GM21717 (cell line): Measurements from ENCODE around the gene LAMP5.

Source experiments
- ATAC-seq: cut with Tn5 transposase; IDR thresholded peaks from one replicate; pipeline ENCODE4 v1.9.1; 2021; ENCODE audit warnings: mild to moderate bottlenecking, moderate library complexity; ENCODE audit not compliant: unreplicated experiment

LAMP5 gene

GRCh38 chr20:9514461-9515213 is at the start of gene LAMP5:
LAMP5 (plus strand) TSS chr20:9514590; CDS start chr20:9514853, 263 bp downstream.
- peak; percentile 43 for ATAC-seq

DNA sequence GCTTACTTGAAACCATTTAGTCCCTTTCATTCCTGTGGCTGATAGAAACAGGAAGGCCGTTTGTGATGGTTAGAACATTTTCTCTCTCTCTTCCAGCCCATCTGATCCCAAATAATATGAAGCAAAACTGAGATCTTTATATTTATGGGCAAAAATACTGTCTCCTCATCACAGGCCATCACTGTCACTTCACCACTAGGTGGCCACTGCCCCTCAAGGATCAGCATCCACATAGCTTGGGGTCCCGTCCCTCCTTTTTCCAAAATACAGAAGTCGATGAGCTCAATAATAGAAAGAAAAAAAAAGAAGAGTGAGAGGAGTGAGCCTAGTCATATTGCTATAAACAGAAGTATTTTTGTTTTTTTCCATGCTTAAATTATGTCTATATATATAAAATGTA is 46.4 kb upstream of the LAMP5 start:
- ATAC-seq = no peak

DNA sequence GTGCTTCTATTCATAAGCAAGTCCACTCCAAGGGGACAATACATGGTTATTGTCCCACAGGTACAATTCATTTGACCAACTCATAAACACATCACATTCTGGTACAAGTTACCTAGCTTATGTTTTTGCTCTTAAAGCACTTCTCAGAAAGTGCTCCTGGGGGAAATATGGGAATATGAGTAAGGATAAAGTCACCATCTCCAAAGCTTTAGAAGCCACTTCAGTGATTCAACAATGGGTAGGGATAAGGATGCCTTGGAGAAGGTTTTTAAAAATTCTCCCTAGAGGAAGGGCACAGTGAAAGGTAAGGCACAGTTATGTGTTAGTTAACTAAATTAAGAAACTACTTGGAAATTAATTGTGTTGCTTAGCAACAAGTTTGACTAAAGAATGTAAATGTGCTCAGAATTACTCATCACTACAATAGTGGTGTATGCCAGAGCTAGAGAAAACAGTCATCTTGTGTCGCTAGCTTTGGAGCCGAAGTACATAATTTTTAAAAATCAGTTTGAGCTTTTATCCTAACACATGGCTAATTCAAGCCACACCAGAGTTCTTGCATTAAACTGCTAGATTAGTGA is 39.5 kb upstream of the LAMP5 start:
- no peak for ATAC-seq

DNA sequence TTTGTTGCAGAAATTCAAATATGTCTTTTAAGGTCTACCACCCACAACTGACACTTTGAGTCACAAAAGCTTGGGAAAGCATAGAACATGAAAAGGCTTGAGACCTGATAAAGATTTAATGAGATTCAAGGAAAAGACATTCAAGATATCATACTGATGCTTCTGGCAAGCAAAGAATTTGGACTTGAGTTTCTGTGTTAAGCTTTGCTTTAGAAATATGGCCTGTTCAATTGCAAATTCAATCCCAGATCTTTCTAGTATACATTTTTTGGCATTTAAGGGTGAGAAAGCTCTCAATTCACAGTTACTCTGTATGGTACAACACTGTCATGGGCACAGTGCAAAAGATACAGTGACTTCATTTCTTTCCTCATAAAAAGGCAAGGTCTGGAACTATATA is 38.9 kb upstream of the LAMP5 start:
- ATAC-seq = no peak

DNA sequence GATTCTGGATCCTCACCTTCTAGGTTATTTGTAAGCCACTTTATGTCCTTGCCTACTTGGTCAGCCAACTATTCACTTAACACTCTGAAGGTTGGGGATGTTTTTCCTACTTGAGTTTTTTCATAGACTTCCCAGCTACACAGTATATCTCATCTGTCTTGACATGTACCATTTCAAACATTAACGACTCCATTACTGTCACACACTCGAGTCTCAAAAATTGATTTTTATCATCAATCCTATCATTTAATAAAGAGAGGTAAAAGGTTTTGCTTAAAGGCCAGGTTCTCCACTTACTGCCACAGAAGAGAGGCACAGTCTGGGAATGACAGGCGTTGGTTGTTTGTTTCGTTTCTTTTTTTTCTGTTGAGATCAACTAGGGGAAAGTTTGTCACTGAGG is 38.2 kb upstream of the LAMP5 start:
- ATAC-seq = no peak

GRCh38 chr20:9476637-9477036 is 37.8 kb upstream of the LAMP5 start:
- no peak for ATAC-seq

GRCh38 chr20:9478771-9479170 is 35.6 kb upstream of the LAMP5 start:
- no peak for ATAC-seq

GRCh38 chr20:9480066-9480465 is 34.3 kb upstream of the LAMP5 start:
- no peak for ATAC-seq

- ATAC-seq = no peak
These were observed 32.2 kb upstream of the LAMP5 start for GRCh38 chr20:9482180-9482579.

DNA sequence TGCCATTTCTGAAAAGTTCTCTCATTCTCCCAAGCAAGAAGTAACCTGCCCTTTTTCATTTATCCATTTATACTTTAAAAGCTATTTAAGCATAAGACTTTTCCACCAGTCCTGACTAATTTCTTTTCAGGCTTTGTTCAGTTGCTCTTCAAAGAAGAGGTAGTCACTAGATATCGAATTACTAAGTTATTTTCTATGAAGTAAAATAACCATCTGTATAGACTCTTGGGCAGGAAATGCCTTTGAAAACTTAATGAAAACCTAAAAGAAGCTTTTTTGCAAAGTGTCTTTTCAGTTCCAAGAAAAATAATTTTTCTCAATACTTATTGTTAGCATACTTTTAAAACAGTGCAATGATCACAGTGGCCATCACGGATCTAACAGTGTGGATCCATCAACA is 31.3 kb upstream of the LAMP5 start:
- ATAC-seq = no peak

DNA sequence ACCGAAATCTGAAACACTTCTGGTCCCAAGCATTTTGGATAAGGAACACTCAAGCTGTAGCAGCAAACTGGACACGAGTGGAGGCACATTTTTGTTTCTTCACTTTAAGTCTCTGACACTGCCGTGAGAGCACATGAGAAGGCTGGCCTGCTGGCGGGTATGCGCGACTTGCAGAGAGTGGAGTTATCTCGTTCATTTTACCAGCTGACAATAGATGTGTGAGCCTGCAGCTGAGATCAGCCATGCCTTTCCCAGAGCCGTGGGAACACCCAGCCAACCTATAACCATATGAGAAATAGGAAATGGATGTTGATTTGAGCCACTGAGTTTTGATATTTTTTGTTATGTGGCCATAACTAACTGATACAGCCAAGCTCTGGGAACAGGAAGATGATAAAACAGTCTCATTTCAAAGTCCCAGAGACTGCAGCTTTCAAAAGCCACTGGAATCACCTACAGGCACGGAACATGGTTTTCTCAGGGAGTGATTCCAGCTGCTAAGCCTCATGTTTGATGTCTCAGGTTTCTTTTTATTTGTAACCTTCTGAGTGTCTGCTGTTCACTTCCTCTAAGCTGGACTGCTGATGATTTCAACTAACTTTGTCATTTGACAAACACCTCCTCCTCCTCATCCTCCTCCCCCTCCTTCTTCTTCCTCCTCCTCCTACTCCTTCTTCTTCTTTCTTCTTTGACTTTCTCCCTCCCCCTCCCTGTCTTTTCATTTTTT is 28.6 kb upstream of the LAMP5 start:
- no peak for ATAC-seq

DNA sequence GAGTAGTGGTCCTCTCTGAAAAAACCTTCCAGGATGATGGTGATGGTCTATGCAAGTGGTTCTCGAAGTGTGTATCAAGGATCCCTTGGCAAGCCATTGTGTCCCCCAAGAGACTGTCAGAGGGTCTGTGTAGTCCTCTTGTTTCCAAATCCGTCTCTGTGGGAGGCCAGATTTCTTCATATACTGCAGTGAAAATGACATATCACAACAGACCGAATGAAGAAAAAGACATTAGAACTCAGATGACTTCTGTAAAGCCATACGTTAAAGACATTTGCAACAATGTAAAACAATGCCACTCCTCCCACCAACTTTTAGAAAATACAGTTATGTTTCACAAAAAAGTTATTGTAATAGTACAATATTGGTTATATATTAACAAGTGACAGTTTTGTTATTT is 27.2 kb upstream of the LAMP5 start:
- no peak for ATAC-seq

DNA sequence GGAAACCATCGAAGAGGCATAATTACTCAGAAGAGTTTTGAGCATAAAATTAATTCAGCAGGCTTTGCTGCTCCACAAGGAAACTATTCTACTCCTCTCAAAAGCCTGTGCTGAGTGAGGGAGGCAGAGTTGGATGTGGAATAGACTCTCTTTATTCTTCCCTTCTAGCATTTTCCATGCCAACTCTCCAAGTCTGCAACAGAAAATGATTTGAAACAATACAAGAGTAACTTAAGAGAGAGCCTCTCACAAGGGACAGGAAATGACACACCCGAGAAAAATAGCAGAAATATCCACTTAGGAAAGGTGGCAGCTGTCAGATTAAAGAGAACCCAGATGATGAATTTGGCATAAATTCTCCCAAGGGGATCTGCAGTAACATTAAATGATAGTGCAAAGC is 26.3 kb upstream of the LAMP5 start:
- ATAC-seq = no peak

- no peak for ATAC-seq
These were observed 24.2 kb upstream of the LAMP5 start for GRCh38 chr20:9490161-9490560.

DNA sequence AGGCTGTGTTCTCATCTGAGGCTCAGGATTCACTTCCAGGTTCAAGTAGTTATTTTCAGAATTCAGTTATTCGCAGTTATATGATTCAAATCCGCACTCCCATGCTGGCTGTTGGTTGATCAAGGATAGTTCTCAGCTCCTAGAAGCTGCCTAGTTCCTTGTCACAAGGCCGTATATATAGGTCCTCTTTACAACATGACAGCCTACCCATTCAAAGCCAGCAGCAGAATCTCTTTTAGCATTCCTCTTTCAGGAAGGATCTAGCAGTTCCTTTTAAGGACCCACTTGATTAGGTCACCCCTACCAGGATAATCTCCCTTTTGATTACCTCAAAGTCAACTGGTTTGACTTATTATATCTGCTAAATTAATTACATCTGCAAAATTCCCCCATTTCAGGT is 23.8 kb upstream of the LAMP5 start:
- no peak for ATAC-seq

DNA sequence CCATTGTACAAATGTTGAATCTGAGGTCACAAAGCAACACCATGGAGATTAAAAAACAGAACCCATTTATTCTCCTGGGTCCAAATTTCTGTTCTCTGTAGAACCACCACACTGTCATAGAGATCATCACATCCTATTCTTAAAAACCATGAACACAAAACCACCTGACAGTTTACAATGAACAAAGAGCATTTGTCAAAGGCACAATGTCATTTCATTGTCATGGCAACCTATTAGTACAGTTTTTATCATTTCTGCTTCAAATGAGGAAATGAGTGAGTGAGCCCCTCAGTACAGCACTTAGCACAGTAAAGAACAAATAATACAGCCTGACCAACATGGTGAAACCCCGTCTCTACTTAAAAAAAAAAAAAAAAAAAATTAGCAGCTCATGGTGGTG is 23.1 kb upstream of the LAMP5 start:
- no peak for ATAC-seq

DNA sequence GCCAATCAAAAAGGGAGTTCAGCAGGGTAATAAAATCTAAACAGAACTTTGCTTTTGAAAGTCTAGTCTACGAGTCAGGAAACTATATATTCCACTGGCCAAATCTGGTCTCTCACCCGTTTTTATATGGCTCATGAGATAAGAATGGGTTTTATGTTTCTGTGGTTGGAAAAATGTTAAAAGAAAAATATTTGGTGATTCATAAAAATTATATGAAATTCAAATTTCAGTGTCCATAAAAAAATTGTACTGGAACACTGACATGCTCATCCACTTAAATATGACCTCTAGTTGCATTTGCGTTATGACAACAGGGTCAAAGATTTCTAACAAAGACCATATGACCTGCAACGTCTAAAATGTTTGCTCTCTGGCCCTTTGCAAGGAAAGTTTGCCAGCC is 22.3 kb upstream of the LAMP5 start:
- no peak for ATAC-seq

- ATAC-seq = no peak
These were observed 20.6 kb upstream of the LAMP5 start for GRCh38 chr20:9493803-9494202.

DNA sequence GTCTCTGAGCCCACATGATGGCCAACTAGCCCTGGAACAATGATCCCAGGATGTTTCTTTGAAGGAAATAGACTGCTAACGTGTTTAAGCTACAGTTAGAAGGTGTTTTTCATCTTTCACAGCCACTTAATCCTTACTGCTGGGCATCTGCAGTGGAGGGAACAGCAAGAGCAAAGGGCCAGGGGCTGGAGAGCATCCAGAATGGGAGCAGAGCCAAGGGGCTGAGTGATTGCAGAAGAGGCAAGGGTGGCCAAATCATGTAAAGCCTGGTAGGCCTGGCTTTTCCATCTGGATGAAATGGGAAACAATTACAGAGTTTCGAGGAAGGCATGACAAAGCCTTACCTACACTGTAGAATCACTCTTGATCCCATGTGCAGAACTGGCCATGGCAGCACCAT is 18.7 kb upstream of the LAMP5 start:
- ATAC-seq = no peak

DNA sequence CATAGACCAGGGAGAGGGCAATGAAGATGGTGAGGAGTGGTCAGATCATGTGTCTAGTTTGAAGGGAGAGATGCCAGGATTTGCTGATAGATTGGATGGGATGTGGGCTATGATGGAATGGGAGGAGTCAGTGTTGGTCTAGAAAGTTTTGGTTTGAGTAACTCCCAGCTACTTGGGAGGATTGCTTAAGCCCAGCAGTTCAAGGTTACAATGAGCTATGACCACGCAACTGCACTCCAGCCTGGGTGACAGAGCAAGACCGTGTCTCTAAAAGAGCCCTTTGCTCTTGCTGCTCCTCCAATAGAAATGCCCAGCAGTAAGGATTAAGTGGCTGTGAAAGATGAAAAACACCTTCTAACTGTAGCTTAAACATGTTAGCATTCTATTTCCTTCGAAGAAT is 18.2 kb upstream of the LAMP5 start:
- no peak for ATAC-seq

DNA sequence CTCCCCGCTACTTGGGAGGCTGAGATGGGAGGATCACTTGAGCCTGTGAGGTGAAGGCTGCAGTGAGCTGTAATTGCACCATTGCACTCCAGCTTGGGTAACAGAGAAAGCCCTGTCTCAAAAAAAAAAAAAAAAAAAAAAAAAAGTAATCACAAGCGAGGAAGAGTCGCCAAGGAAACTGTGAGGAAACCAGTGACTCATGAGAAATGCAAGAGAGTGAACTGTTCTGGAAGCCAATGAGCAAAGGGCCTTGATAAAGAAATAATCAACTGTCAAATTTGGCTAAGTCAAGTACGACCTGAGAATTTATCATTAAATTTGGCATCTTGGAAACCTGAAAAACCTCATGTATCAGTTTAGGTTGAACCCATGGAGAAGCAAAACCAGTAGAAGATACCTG is 16.1 kb upstream of the LAMP5 start:
- no peak for ATAC-seq
